Measurements from ENCODE around the gene MMP24.
"Not testable (repeated sequence)": the region's sequence is repeated elsewhere in the genome, so short reads cannot be mapped to it uniquely, and the experiment has no call there.

Gene MMP24

GRCh38 chr20:35254448-35254999, 28.0 kb downstream of the MMP24 start:
- Histone ChIP-seq H3K36me3 (ENCODE audit: control insufficient read depth, insufficient read depth, low read length) (no peaks in the 10 kb centered on the region), H3K27me3 (replicated peaks; ENCODE audit: control insufficient read depth, insufficient read depth, low read length, poor library complexity, severe bottlenecking) (no peaks in the 10 kb centered on the region), H3K27ac (ENCODE audit: insufficient read depth, low read length, poor library complexity, severe bottlenecking) (no peak overlapping the region), H3K4me3 (ENCODE audit: insufficient read depth, low read depth, low read length, poor library complexity, severe bottlenecking) (no peak overlapping the region), H3K4me1 (ENCODE audit: control insufficient read depth, insufficient read depth, low read length, poor library complexity, severe bottlenecking) (peaks cover 5% of the 10 kb centered on the region), H3K9me3 (ENCODE audit: control insufficient read depth, low read length) (no peaks in the 10 kb centered on the region)
- no peak for DNase-seq

GRCh38 chr20:35257175-35257909, 30.9 kb downstream of the MMP24 start:
- Histone ChIP-seq H3K4me3 (ENCODE audit: insufficient read depth, low read depth, low read length, poor library complexity, severe bottlenecking) (no peak overlapping the region), H3K27ac (ENCODE audit: insufficient read depth, low read length, poor library complexity, severe bottlenecking) (no peak overlapping the region), H3K4me1 (ENCODE audit: control insufficient read depth, insufficient read depth, low read length, poor library complexity, severe bottlenecking) (no peaks in the 10 kb centered on the region), H3K36me3 (ENCODE audit: control insufficient read depth, insufficient read depth, low read length) (no peaks in the 10 kb centered on the region), H3K9me3 (ENCODE audit: control insufficient read depth, low read length) (no peaks in the 10 kb centered on the region), H3K27me3 (replicated peaks; ENCODE audit: control insufficient read depth, insufficient read depth, low read length, poor library complexity, severe bottlenecking) (no peaks in the 10 kb centered on the region)
- DNase-seq: no peak

- no peak overlapping the region for H3K4me3 ChIP-seq (ENCODE audit: insufficient read depth, low read depth, low read length, poor library complexity, severe bottlenecking)
- H3K4me1 ChIP-seq (ENCODE audit: control insufficient read depth, insufficient read depth, low read length, poor library complexity, severe bottlenecking): no peaks in the 10 kb centered on the region
- DNase-seq: no peak
- peaks cover 4% of the 10 kb centered on the region for H3K36me3 ChIP-seq (ENCODE audit: control insufficient read depth, insufficient read depth, low read length)
- no peak overlapping the region for H3K27ac ChIP-seq (ENCODE audit: insufficient read depth, low read length, poor library complexity, severe bottlenecking)
- no peaks in the 10 kb centered on the region for H3K9me3 ChIP-seq (ENCODE audit: control insufficient read depth, low read length)
- no peaks in the 10 kb centered on the region for H3K27me3 ChIP-seq (replicated peaks; ENCODE audit: control insufficient read depth, insufficient read depth, low read length, poor library complexity, severe bottlenecking)
Measured at GRCh38 chr20:35260426-35260825, 33.9 kb downstream of the MMP24 start.

- DNase-seq; H3K36me3 ChIP-seq (ENCODE audit: control insufficient read depth, insufficient read depth, low read length); H3K4me3 ChIP-seq (ENCODE audit: insufficient read depth, low read depth, low read length, poor library complexity, severe bottlenecking); H3K27me3 ChIP-seq (replicated peaks; ENCODE audit: control insufficient read depth, insufficient read depth, low read length, poor library complexity, severe bottlenecking); H3K4me1 ChIP-seq (ENCODE audit: control insufficient read depth, insufficient read depth, low read length, poor library complexity, severe bottlenecking); H3K9me3 ChIP-seq (ENCODE audit: control insufficient read depth, low read length); H3K27ac ChIP-seq (ENCODE audit: insufficient read depth, low read length, poor library complexity, severe bottlenecking): not testable (repeated sequence)
Measured at GRCh38 chr20:35262321-35262720, 35.8 kb downstream of the MMP24 start.

GRCh38 chr20:35262731-35263531, 36.4 kb downstream of the MMP24 start:
- not testable (repeated sequence) for H3K4me3 ChIP-seq (ENCODE audit: insufficient read depth, low read depth, low read length, poor library complexity, severe bottlenecking); H3K4me1 ChIP-seq (ENCODE audit: control insufficient read depth, insufficient read depth, low read length, poor library complexity, severe bottlenecking); H3K27me3 ChIP-seq (replicated peaks; ENCODE audit: control insufficient read depth, insufficient read depth, low read length, poor library complexity, severe bottlenecking); DNase-seq; H3K36me3 ChIP-seq (ENCODE audit: control insufficient read depth, insufficient read depth, low read length); H3K27ac ChIP-seq (ENCODE audit: insufficient read depth, low read length, poor library complexity, severe bottlenecking); H3K9me3 ChIP-seq (ENCODE audit: control insufficient read depth, low read length)

- no peaks in the 10 kb centered on the region for H3K4me1 ChIP-seq (ENCODE audit: control insufficient read depth, insufficient read depth, low read length, poor library complexity, severe bottlenecking)
- DNase-seq: no peak
- H3K36me3 ChIP-seq (ENCODE audit: control insufficient read depth, insufficient read depth, low read length): peaks cover 8% of the 10 kb centered on the region
- H3K9me3 ChIP-seq (ENCODE audit: control insufficient read depth, low read length): no peaks in the 10 kb centered on the region
- H3K27me3 ChIP-seq (replicated peaks; ENCODE audit: control insufficient read depth, insufficient read depth, low read length, poor library complexity, severe bottlenecking): no peaks in the 10 kb centered on the region
- H3K27ac ChIP-seq (ENCODE audit: insufficient read depth, low read length, poor library complexity, severe bottlenecking): no peak overlapping the region
- no peak overlapping the region for H3K4me3 ChIP-seq (ENCODE audit: insufficient read depth, low read depth, low read length, poor library complexity, severe bottlenecking)
Measured at GRCh38 chr20:35263532-35264341, 37.2 kb downstream of the MMP24 start.

GRCh38 chr20:35264755-35265154, 38.3 kb downstream of the MMP24 start:
- no peak overlapping the region for H3K27ac ChIP-seq (ENCODE audit: insufficient read depth, low read length, poor library complexity, severe bottlenecking)
- no peak overlapping the region for H3K4me3 ChIP-seq (ENCODE audit: insufficient read depth, low read depth, low read length, poor library complexity, severe bottlenecking)
- no peaks in the 10 kb centered on the region for H3K9me3 ChIP-seq (ENCODE audit: control insufficient read depth, low read length)
- H3K27me3 ChIP-seq (replicated peaks; ENCODE audit: control insufficient read depth, insufficient read depth, low read length, poor library complexity, severe bottlenecking): no peaks in the 10 kb centered on the region
- DNase-seq: no peak
- no peaks in the 10 kb centered on the region for H3K4me1 ChIP-seq (ENCODE audit: control insufficient read depth, insufficient read depth, low read length, poor library complexity, severe bottlenecking)
- H3K36me3 ChIP-seq (ENCODE audit: control insufficient read depth, insufficient read depth, low read length): peaks cover 11% of the 10 kb centered on the region

GRCh38 chr20:35267092-35267491, 40.6 kb downstream of the MMP24 start:
- no peaks in the 10 kb centered on the region for H3K9me3 ChIP-seq (ENCODE audit: control insufficient read depth, low read length)
- no peaks in the 10 kb centered on the region for H3K4me1 ChIP-seq (ENCODE audit: control insufficient read depth, insufficient read depth, low read length, poor library complexity, severe bottlenecking)
- DNase-seq: no peak
- H3K27ac ChIP-seq (ENCODE audit: insufficient read depth, low read length, poor library complexity, severe bottlenecking): no peak overlapping the region
- H3K27me3 ChIP-seq (replicated peaks; ENCODE audit: control insufficient read depth, insufficient read depth, low read length, poor library complexity, severe bottlenecking): no peaks in the 10 kb centered on the region
- H3K4me3 ChIP-seq (ENCODE audit: insufficient read depth, low read depth, low read length, poor library complexity, severe bottlenecking): no peak overlapping the region
- peaks cover 24% of the 10 kb centered on the region for H3K36me3 ChIP-seq (ENCODE audit: control insufficient read depth, insufficient read depth, low read length)

GRCh38 chr20:35269055-35269781, 42.7 kb downstream of the MMP24 start:
- Histone ChIP-seq H3K36me3 (ENCODE audit: control insufficient read depth, insufficient read depth, low read length) (peaks cover 24% of the 10 kb centered on the region), H3K9me3 (ENCODE audit: control insufficient read depth, low read length) (no peaks in the 10 kb centered on the region), H3K27me3 (replicated peaks; ENCODE audit: control insufficient read depth, insufficient read depth, low read length, poor library complexity, severe bottlenecking) (no peaks in the 10 kb centered on the region), H3K4me1 (ENCODE audit: control insufficient read depth, insufficient read depth, low read length, poor library complexity, severe bottlenecking) (no peaks in the 10 kb centered on the region), H3K27ac (ENCODE audit: insufficient read depth, low read length, poor library complexity, severe bottlenecking) (no peak overlapping the region), H3K4me3 (ENCODE audit: insufficient read depth, low read depth, low read length, poor library complexity, severe bottlenecking) (no peak overlapping the region)
- peak in 2 of 3 donors; percentile 21 to 25 for DNase-seq

Data from effector memory CD4-positive, alpha-beta T cell (primary cell).